Panc1 (cell line): Measurements from ENCODE around the gene FAM107B. TPM values are rescaled to one million over a fixed set of nuclear protein-coding genes. Genes with fewer than 3 reads are reported as not detected.

ENCODE experiments used
- ATAC-seq: fragments of 200-7000 bp; cut with Tn5 transposase; 2 replicates; pipeline ENCODE4 v1.9.1; 2020; ENCODE audit warnings: mild to moderate bottlenecking, moderate library complexity
- BruUV-seq: library from RNA; stranded (reverse); fragments of 400-500 nt; replicated peaks from 2 replicates; lab custom pipeline; 2021; lab: Mats Ljungman, UMichigan
- CTCF ChIA-PET: fragments of 300-600 bp; sonication (Branson Sonifier 250); formaldehyde crosslinking; loops from one replicate; lab custom pipeline; 2022; ENCODE audit warnings: antibody characterized with exemption; lab: Charles Lee
- POLR2A ChIA-PET: fragments of 300-600 bp; sonication (Branson Sonifier 250); formaldehyde crosslinking; loops from one replicate; lab custom pipeline; 2022; ENCODE audit warnings: antibody characterized with exemption; lab: Charles Lee
- DNase-seq: peaks from one replicate; pipeline ENCODE4 v3.0.0-alpha.2; 2010; ENCODE audit warnings: low read depth, low spot score
- H3K27ac ChIP-seq: 2 replicates; pipeline ENCODE4 v1.5.1; 2011; ENCODE audit warnings: mild to moderate bottlenecking, low read length, inconsistent platforms
- H3K27me3 ChIP-seq: fragments of 200-500 bp; sonication (Bioruptor generic); 2 replicates; pipeline ENCODE4 v1.6.0; 2014; ENCODE audit warnings: low read length, inconsistent platforms; ENCODE audit not compliant: control insufficient read depth, insufficient read depth
- H3K36me3 ChIP-seq: fragments of 200-500 bp; sonication (Bioruptor generic); 2 replicates; pipeline ENCODE4 v1.5.1; 2014; ENCODE audit warnings: inconsistent platforms, mild to moderate bottlenecking, low read length, moderate library complexity; ENCODE audit not compliant: control insufficient read depth, insufficient read depth
- H3K4me1 ChIP-seq: 2 replicates; pipeline ENCODE4 v1.5.1; 2011; ENCODE audit warnings: inconsistent platforms, mild to moderate bottlenecking, low read length, moderate library complexity; ENCODE audit not compliant: control insufficient read depth, insufficient read depth
- H3K4me3 ChIP-seq, 2 experiments: 2 replicates each; pipeline ENCODE4 v1.5.1; 2011 to 2012; ENCODE audit warnings: low read depth in 2 of 2, low read length in 2 of 2, mild to moderate bottlenecking in 2 of 2, inconsistent platforms in 1 of 2, moderate library complexity in 1 of 2
- H3K9me3 ChIP-seq: fragments of 200-500 bp; sonication (Bioruptor generic); 2 replicates; pipeline ENCODE4 v1.5.1; 2014; ENCODE audit warnings: low read depth, mild to moderate bottlenecking, inconsistent platforms, low read length, moderate library complexity; ENCODE audit not compliant: control insufficient read depth, insufficient read depth
- POLR2AphosphoS5 ChIP-seq: IDR thresholded peaks from 2 replicates; pipeline ENCODE4 v1.6.1; 2012; ENCODE audit warnings: mild to moderate bottlenecking, low read depth, low read length, moderate library complexity
- SIN3A ChIP-seq: IDR thresholded peaks from 2 replicates; pipeline ENCODE4 v1.6.1; 2012; ENCODE audit warnings: low read depth, mild to moderate bottlenecking, low read length, moderate library complexity, borderline replicate concordance; ENCODE audit not compliant: insufficient read depth
- TCF7L2 ChIP-seq: IDR thresholded peaks from 2 replicates; pipeline ENCODE4 v1.6.1; 2011; ENCODE audit warnings: mild to moderate bottlenecking, low read depth, low read length, inconsistent platforms
- in situ Hi-C: cut with HindIII; loops from 2 replicates; pipeline ENCODE4 v1.10.0; 2016; ENCODE audit warnings: low sequenced_read_pairs, low pct_unique_long_range_greater_than_20kb
- intact Hi-C: fragments of 100-400 bp; cut with micrococcal nuclease; formaldehyde crosslinking; loops from one replicate; pipeline ENCODE4 v1.10.0; 2022; ENCODE audit not compliant: unreplicated experiment
- total RNA-seq: library from RNA; stranded (reverse); gene quantifications from one replicate; pipeline ENCODE4 v1.2.1, GENCODE V29; 2021; ENCODE audit not compliant: unreplicated experiment
- TF ChIP-seq, protein P1 (sequence below), 2 experiments: IDR thresholded peaks; 2 replicates each; pipeline ENCODE4 v1.6.1; 2011 to 2012; ENCODE audit warnings: low read depth in 2 of 2, control low read depth in 1 of 2, low read length in 1 of 2, mild to moderate bottlenecking in 1 of 2, moderate library complexity in 1 of 2; ENCODE audit not compliant: insufficient read depth in 1 of 2
- TF ChIP-seq, protein P2 (sequence below): fragments of 450-650 bp; IDR thresholded peaks from 2 replicates; pipeline ENCODE4 v1.5.1; 2017; ENCODE audit warnings: mild to moderate bottlenecking

Gene FAM107B
- total RNA-seq, 1 experiment from 2014 or later: 13.4 TPM

DNA sequence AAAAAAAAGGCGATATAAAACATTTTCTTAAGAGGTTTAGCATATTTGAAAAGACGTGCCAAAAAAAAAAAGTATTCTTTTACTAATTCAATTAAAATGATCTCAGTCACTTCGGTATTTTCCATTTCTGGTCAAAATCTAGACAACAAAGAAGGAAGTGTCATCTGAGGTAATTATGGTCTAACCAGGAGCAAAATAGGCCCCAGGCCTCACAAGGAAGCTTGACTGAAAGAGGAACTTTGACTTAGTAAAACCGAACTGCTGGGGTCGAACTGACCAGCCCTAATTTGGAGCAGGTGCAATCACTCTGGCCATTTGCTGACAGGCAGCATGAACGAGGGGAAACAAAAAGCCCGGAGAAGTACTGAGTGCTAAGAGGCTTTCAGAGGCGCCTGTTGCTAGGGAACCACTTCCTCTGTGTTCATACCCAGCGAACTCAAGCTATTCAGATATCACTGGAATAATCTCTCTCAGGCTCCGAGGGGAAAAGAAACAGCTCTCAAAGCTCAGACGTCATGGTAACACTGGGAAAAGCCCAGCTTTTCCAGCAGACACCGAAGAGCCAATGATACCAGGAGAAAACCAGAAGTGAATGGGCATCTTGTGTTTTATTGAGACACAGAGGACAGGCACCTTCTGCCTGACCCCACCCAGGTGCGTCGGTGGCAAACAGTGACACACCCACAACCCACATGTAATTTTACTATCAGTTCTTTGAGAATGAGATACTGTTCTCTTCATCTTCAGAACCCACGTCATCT is 126.5 kb downstream of the FAM107B start:
- intact Hi-C loops (no loop called here), in situ Hi-C loops (no loop called here)
- TF ChIP-seq, protein P1, sequence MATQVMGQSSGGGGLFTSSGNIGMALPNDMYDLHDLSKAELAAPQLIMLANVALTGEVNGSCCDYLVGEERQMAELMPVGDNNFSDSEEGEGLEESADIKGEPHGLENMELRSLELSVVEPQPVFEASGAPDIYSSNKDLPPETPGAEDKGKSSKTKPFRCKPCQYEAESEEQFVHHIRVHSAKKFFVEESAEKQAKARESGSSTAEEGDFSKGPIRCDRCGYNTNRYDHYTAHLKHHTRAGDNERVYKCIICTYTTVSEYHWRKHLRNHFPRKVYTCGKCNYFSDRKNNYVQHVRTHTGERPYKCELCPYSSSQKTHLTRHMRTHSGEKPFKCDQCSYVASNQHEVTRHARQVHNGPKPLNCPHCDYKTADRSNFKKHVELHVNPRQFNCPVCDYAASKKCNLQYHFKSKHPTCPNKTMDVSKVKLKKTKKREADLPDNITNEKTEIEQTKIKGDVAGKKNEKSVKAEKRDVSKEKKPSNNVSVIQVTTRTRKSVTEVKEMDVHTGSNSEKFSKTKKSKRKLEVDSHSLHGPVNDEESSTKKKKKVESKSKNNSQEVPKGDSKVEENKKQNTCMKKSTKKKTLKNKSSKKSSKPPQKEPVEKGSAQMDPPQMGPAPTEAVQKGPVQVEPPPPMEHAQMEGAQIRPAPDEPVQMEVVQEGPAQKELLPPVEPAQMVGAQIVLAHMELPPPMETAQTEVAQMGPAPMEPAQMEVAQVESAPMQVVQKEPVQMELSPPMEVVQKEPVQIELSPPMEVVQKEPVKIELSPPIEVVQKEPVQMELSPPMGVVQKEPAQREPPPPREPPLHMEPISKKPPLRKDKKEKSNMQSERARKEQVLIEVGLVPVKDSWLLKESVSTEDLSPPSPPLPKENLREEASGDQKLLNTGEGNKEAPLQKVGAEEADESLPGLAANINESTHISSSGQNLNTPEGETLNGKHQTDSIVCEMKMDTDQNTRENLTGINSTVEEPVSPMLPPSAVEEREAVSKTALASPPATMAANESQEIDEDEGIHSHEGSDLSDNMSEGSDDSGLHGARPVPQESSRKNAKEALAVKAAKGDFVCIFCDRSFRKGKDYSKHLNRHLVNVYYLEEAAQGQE (IDR thresholded peaks at IDR 0.05; ENCODE audit: insufficient read depth in 1 of 2, low read depth in 2 of 2, low read length in 1 of 2): no peak
- TF ChIP-seq SIN3A (no peak), TCF7L2 (no peak), POLR2AphosphoS5 (no peak)
- TF ChIP-seq, protein P2, sequence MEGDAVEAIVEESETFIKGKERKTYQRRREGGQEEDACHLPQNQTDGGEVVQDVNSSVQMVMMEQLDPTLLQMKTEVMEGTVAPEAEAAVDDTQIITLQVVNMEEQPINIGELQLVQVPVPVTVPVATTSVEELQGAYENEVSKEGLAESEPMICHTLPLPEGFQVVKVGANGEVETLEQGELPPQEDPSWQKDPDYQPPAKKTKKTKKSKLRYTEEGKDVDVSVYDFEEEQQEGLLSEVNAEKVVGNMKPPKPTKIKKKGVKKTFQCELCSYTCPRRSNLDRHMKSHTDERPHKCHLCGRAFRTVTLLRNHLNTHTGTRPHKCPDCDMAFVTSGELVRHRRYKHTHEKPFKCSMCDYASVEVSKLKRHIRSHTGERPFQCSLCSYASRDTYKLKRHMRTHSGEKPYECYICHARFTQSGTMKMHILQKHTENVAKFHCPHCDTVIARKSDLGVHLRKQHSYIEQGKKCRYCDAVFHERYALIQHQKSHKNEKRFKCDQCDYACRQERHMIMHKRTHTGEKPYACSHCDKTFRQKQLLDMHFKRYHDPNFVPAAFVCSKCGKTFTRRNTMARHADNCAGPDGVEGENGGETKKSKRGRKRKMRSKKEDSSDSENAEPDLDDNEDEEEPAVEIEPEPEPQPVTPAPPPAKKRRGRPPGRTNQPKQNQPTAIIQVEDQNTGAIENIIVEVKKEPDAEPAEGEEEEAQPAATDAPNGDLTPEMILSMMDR: no peak
- ChIA-PET POLR2A (no interaction called here), CTCF (no interaction called here)
- ATAC-seq: no peak
- no peaks in the 10 kb centered on the region for H3K36me3 ChIP-seq
- H3K9me3 ChIP-seq: no peaks in the 10 kb centered on the region
- H3K4me3 ChIP-seq: no peak overlapping the region
- H3K4me1 ChIP-seq: no peaks in the 10 kb centered on the region
- no peak overlapping the region for H3K27ac ChIP-seq
- no peaks in the 10 kb centered on the region; the same call in 1 of the 2 replicates for H3K27me3 ChIP-seq
- no TSS peak for BruUV-seq
- DNase-seq: no peak

DNA sequence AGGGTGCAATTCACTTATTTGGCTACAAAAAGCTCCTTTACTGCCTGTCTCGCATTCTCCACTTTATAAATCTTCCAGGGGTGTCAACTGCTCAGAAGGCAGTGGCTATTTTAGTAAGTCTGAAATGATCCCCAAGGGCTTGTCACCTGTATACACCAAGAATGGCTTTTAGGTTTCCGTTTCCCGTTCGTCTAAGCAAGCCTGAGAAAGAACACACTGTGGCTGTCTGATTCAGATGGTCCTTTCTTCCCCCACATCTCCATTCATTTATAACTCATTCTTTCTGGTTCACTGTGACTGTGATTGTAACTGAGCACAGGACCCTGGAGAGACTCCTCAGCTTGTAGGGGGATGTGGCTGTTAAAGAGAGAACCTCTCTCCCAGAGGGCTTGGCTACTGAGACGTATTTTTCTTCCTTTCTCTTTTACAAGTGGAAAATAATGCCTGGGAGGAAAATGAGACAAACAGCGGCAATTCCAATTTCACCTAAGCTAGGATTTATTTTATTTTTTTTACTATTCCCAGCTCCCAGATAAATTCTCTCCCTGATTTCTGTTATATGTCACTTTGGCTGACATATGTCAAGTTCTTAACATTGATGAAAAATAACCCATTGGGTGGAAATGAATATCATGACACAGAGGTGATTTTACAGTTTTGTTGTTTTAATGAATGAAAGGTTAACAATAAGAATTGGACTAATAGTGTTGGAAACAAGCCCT is 129.3 kb downstream of the FAM107B start:
- DNase-seq: no peak
- in situ Hi-C loops: no loop called here
- ATAC-seq: no peak
- Histone ChIP-seq H3K36me3 (no peaks in the 10 kb centered on the region), H3K9me3 (no peaks in the 10 kb centered on the region), H3K4me1 (no peaks in the 10 kb centered on the region), H3K4me3 (no peak overlapping the region), H3K27ac (no peak overlapping the region), H3K27me3 (no peaks in the 10 kb centered on the region; the same call in 1 of the 2 replicates)
- no peak for TF ChIP-seq POLR2AphosphoS5
- TF ChIP-seq SIN3A: no peak
- TF ChIP-seq, protein P2: no peak
- no TSS peak for BruUV-seq
- CTCF ChIA-PET: no interaction called here
- POLR2A ChIA-PET: no interaction called here
- intact Hi-C loops: no loop called here
